Measurements from ENCODE around the gene SDK1.
"Not testable (repeated sequence)": the region's sequence is repeated elsewhere in the genome, so short reads cannot be mapped to it uniquely, and the experiment has no call there.

SDK1 gene

GRCh38 chr7:4093483-4093882, 792.4 kb downstream of the SDK1 start:
- no peak for DNase-seq

GRCh38 chr7:4094158-4094557, 793.1 kb downstream of the SDK1 start:
- not testable (repeated sequence) for DNase-seq

GRCh38 chr7:4097001-4097609, 796.1 kb downstream of the SDK1 start:
- no peak for DNase-seq

GRCh38 chr7:4098169-4098568, 797.1 kb downstream of the SDK1 start:
- DNase-seq: no peak

GRCh38 chr7:4099651-4100050, 798.6 kb downstream of the SDK1 start:
- DNase-seq: no peak

- DNase-seq: no peak
These were observed 799.1 kb downstream of the SDK1 start for GRCh38 chr7:4100148-4100547.

GRCh38 chr7:4100691-4101090, 799.6 kb downstream of the SDK1 start:
- DNase-seq: no peak

GRCh38 chr7:4102231-4102841, 801.3 kb downstream of the SDK1 start:
- no peak for DNase-seq

GRCh38 chr7:4103352-4104091, 802.5 kb downstream of the SDK1 start:
- no peak for DNase-seq

- DNase-seq: no peak
These were observed 806.8 kb downstream of the SDK1 start for GRCh38 chr7:4107839-4108238.

GRCh38 chr7:4108951-4109350, 807.9 kb downstream of the SDK1 start:
- DNase-seq: no peak

GRCh38 chr7:4109481-4110110, 808.5 kb downstream of the SDK1 start:
- no peak for DNase-seq

GRCh38 chr7:4110438-4110837, 809.4 kb downstream of the SDK1 start:
- DNase-seq: no peak

GRCh38 chr7:4111166-4111565, 810.1 kb downstream of the SDK1 start:
- no peak for DNase-seq

- DNase-seq: no peak
These were observed 812.2 kb downstream of the SDK1 start for GRCh38 chr7:4113271-4113670.

GRCh38 chr7:4113976-4114375, 812.9 kb downstream of the SDK1 start:
- no peak for DNase-seq

GRCh38 chr7:4115442-4115841, 814.4 kb downstream of the SDK1 start:
- peak; percentile 70 for DNase-seq

GRCh38 chr7:4115941-4116610, 815.0 kb downstream of the SDK1 start:
- DNase-seq: no peak

- DNase-seq: no peak
These were observed 818.8 kb downstream of the SDK1 start for GRCh38 chr7:4119848-4120247.

- DNase-seq: no peak
These were observed 822.3 kb downstream of the SDK1 start for GRCh38 chr7:4123346-4123745.

GRCh38 chr7:4123823-4124222, 822.8 kb downstream of the SDK1 start:
- no peak for DNase-seq

- no peak for DNase-seq
These were observed 823.8 kb downstream of the SDK1 start for GRCh38 chr7:4124556-4125477.

Measured in retina (tissue), 1 donor.